ENCODE data around the gene DDX27. TPM values are rescaled to one million over a fixed set of nuclear protein-coding genes. Genes with fewer than 3 reads are reported as not detected.
"Not testable (repeated sequence)": the region's sequence is repeated elsewhere in the genome, so short reads cannot be mapped to it uniquely, and the experiment has no call there.

Gene DDX27
- total RNA-seq, 1 experiment from 2014 or later = 54.8 TPM

DNA sequence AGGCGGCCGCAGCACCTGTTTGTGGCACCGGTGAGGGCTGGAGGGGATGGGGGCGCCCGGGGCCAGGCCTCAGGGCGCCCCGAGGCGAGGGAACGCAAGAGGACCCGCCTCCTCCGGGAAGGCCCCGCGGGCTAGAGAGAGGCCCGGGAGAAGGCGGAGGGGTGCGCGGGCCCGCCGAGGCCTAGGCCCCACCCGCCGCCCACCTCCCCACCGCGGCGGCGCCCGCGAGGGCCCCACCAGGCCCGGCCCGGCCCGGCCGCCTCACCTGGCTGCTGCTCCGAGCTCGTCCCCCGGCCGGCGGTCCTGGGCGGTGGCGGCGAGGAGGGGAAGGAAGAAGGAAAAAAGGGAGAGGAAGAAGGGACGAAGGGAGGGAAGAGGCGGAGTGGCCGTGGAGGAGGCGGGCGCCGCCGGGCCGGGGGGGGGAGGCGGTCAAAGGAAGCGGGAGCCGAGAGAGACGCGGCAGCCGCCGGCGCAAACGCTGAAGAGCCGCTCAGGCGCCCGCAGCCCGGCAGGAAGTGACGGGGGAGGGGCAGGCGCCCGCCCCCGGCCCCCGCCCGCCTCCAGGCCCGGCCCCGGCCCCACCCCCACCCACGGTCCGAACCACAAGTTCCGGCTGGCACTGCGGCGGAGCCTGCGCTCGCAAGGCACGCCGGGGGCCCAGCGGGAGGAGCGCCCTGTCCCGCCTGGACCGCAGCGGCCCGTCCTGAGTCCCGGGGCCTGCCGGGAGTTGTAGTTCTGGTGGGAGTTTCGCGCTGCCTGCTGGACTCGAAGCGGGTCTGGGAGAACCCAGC lies 31.2 kb upstream of the DDX27 start, which contains the start of gene STAU1 (continued):
- TF ChIP-seq, protein P1, sequence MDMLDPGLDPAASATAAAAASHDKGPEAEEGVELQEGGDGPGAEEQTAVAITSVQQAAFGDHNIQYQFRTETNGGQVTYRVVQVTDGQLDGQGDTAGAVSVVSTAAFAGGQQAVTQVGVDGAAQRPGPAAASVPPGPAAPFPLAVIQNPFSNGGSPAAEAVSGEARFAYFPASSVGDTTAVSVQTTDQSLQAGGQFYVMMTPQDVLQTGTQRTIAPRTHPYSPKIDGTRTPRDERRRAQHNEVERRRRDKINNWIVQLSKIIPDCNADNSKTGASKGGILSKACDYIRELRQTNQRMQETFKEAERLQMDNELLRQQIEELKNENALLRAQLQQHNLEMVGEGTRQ (CRISPR knock-in tag; IDR thresholded peaks at IDR 0.05) = 0 out of 2 replicates have a peak, but pooled peaks have one; percentile 28
- TF ChIP-seq MXD4 (CRISPR knock-in tag; IDR thresholded peaks at IDR 0.05; ENCODE audit: borderline replicate concordance) = no peak
- TF ChIP-seq GABPB1 (CRISPR knock-in tag; IDR thresholded peaks at IDR 0.05) = peak; percentile 51; the same call in 1 of the 2 replicates
- TF ChIP-seq, protein P2, sequence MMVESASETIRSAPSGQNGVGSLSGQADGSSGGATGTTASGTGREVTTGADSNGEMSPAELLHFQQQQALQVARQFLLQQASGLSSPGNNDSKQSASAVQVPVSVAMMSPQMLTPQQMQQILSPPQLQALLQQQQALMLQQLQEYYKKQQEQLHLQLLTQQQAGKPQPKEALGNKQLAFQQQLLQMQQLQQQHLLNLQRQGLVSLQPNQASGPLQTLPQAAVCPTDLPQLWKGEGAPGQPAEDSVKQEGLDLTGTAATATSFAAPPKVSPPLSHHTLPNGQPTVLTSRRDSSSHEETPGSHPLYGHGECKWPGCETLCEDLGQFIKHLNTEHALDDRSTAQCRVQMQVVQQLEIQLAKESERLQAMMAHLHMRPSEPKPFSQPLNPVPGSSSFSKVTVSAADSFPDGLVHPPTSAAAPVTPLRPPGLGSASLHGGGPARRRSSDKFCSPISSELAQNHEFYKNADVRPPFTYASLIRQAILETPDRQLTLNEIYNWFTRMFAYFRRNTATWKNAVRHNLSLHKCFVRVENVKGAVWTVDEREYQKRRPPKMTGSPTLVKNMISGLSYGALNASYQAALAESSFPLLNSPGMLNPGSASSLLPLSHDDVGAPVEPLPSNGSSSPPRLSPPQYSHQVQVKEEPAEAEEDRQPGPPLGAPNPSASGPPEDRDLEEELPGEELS (CRISPR knock-in tag; IDR thresholded peaks at IDR 0.05) = 0 out of 2 replicates have a peak, but pooled peaks have one; percentile 15
- TF ChIP-seq RELA (CRISPR knock-in tag; IDR thresholded peaks at IDR 0.05; ENCODE audit: borderline replicate concordance) = no peak
- TF ChIP-seq JUN (CRISPR knock-in tag; IDR thresholded peaks at IDR 0.05) = no peak
- TF ChIP-seq SP1 (CRISPR knock-in tag; conservative IDR thresholded peaks at IDR 0.05) = peak; percentile 96

DNA sequence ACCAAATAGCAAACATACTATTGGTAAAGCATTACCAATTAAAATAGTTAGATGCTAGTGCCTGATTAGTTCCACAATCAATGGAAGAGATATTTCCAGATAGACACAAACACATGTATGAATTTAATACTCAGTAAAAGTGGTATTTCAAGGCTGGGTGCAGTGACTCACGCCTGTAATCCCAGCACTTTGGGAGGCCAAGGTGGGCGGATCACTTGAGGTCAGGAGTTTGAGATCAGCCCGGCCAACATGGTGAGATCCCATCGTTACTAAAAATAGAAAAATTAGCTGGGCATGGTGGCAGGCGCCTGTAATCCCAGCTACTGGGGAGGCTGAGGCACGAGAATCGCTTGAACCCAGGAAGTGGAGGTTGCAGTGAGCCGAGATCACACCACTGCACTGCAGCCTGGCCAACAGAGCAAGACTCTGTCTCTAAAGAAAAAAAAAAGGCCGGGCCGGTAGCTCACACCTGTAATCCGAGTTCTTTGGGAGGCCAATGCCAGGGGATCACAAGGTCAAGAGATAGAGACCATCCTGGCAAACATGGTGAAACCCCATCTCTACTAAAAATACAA lies 26.2 kb upstream of the DDX27 start:
- H3K27me3 Mint-ChIP-seq (ENCODE audit: low read depth); H3K9me3 Mint-ChIP-seq; H3K36me3 Mint-ChIP-seq; H3K4me3 Mint-ChIP-seq; H3K27ac Mint-ChIP-seq; CTCF ChIA-PET; DNase-seq (ENCODE audit: low spot score); H3K4me1 Mint-ChIP-seq; ATAC-seq; POLR2A ChIA-PET: not testable (repeated sequence)
- TF ChIP-seq ZNF121 (CRISPR knock-in tag; IDR thresholded peaks at IDR 0.05) = 0 out of 2 replicates have a peak, but pooled peaks have one; percentile 15

DNA sequence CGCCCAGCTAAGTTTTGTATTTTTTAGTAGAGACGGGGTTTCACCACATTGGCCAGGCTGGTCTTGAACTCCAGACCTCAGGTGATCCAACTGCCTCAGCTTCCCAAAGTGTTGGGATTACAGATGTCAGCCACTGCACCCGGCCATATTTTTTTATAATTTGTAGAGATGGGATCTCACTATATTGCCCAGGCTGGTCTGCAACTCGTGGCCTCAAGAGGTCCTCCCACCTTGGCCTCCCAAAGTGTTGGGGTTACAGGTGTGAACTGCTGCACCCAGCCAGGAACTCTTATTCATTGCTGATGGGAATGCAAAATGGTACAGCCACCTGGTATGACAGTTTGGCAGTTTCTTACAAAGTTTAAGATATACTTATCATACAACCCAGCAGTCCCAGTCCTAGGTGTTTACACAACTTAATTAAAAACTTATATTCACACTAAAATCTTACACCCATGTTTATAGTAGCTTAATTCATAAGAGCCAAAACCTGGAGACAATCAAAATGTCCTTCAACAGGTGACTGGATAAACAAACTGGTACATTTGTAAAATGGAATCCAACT lies 19.4 kb upstream of the DDX27 start:
- ChIA-PET POLR2A (no interaction called here), CTCF (interaction anchor here (1.4 kb wide), 1 partner anchor 18 kb away, joined by 7 read pairs; no protein-coding TSS in a partner anchor)
- DNase-seq (ENCODE audit: low spot score) (no peak), ATAC-seq (no peak)
- Mint-ChIP-seq H3K27me3 (ENCODE audit: low read depth) (no peaks in the 10 kb centered on the region), H3K36me3 (no peaks in the 10 kb centered on the region), H3K4me1 (no peaks in the 10 kb centered on the region), H3K9me3 (no peaks in the 10 kb centered on the region), H3K27ac (no peak overlapping the region), H3K4me3 (no peak overlapping the region)
- TF ChIP-seq ZNF121 (CRISPR knock-in tag; IDR thresholded peaks at IDR 0.05) = 0 out of 2 replicates have a peak, but pooled peaks have one; percentile 34
- TF ChIP-seq, protein P3, sequence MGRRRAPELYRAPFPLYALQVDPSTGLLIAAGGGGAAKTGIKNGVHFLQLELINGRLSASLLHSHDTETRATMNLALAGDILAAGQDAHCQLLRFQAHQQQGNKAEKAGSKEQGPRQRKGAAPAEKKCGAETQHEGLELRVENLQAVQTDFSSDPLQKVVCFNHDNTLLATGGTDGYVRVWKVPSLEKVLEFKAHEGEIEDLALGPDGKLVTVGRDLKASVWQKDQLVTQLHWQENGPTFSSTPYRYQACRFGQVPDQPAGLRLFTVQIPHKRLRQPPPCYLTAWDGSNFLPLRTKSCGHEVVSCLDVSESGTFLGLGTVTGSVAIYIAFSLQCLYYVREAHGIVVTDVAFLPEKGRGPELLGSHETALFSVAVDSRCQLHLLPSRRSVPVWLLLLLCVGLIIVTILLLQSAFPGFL (CRISPR knock-in tag; IDR thresholded peaks at IDR 0.05; ENCODE audit: borderline replicate concordance) = no peak
- no peak for TF ChIP-seq FOXP1 (CRISPR knock-in tag; IDR thresholded peaks at IDR 0.05; ENCODE audit: borderline replicate concordance)
- TF ChIP-seq, protein P4, sequence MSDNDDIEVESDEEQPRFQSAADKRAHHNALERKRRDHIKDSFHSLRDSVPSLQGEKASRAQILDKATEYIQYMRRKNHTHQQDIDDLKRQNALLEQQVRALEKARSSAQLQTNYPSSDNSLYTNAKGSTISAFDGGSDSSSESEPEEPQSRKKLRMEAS (CRISPR knock-in tag; IDR thresholded peaks at IDR 0.05) = no peak
- TF ChIP-seq TEAD4 (CRISPR knock-in tag; IDR thresholded peaks at IDR 0.05) = no peak
- no peak for TF ChIP-seq CREB1 (CRISPR knock-in tag; IDR thresholded peaks at IDR 0.05)
- no peak for TF ChIP-seq IRF2 (CRISPR knock-in tag; IDR thresholded peaks at IDR 0.05; ENCODE audit: borderline replicate concordance, low read depth)
- TF ChIP-seq MYBL2 (CRISPR knock-in tag; IDR thresholded peaks at IDR 0.05) = no peak
- TF ChIP-seq, protein P5, sequence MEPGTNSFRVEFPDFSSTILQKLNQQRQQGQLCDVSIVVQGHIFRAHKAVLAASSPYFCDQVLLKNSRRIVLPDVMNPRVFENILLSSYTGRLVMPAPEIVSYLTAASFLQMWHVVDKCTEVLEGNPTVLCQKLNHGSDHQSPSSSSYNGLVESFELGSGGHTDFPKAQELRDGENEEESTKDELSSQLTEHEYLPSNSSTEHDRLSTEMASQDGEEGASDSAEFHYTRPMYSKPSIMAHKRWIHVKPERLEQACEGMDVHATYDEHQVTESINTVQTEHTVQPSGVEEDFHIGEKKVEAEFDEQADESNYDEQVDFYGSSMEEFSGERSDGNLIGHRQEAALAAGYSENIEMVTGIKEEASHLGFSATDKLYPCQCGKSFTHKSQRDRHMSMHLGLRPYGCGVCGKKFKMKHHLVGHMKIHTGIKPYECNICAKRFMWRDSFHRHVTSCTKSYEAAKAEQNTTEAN (CRISPR knock-in tag; IDR thresholded peaks at IDR 0.05) = no peak
